ENCODE results near the gene ULK3.

DNA sequence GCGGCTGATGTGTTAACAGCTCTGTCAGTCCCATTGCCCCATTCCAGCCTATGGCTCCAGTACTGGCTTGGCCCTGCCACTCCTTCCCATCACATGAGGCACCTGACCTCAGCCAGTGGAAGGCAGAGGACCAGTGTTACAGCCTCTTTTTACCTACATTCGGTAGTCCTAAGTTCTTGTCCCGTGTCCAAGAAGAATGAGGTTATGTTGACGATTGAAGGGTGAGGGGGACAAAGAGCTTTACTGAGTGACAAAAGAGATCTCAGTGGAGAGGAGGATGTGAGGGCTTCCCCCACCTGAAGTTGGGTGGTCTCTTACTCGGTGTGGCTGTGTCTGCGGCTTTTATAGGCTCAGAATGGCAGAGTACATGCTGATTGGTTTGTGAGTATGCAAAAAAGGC is 39.6 kb upstream of the ULK3 start:
- TF ChIP-seq CTCF (IDR thresholded peaks at IDR 0.05 in 8 of 11, conservative IDR thresholded peaks at IDR 0.05 in 3 of 11): no peak
- TF ChIP-seq POLR2A (IDR thresholded peaks at IDR 0.05): no peak

Data from spleen (tissue), 7 donors.